Natural killer cell (primary cell): ENCODE data around the gene KCNAB2. TPM values are rescaled to one million over a fixed set of nuclear protein-coding genes. Genes with fewer than 3 reads are reported as not detected.

ENCODE experiments used
- ATAC-seq, 3 donors: fragments of 150-1000 bp in 2 of 3; fragments of 200-7000 bp in 1 of 3; cut with Tn5 transposase; 1 replicate in 1 of 3; 2 replicates in 2 of 3; pipeline ENCODE4 v1.10.0; 2021; ENCODE audit warnings: mild to moderate bottlenecking in 2 of 3, moderate library complexity in 2 of 3
- DNase-seq, 2 donors: peaks; one replicate each; pipeline versions ENCODE4 v3.0.0 to v3.0.0-alpha.2; 2013 to 2021; ENCODE audit warnings: mixed read lengths in 1 of 2
- H3K27ac ChIP-seq: one replicate; pipeline ENCODE4 v1.5.1; 2013; ENCODE audit warnings: mild to moderate bottlenecking, low read length
- H3K27me3 ChIP-seq: one replicate; pipeline ENCODE4 v1.6.1; 2013; ENCODE audit warnings: low read length; ENCODE audit not compliant: control insufficient read depth, insufficient read depth
- H3K36me3 ChIP-seq: one replicate; pipeline ENCODE4 v1.6.1; 2013; ENCODE audit warnings: low read length; ENCODE audit not compliant: control insufficient read depth, insufficient read depth
- H3K4me1 ChIP-seq: one replicate; pipeline ENCODE4 v1.6.1; 2013; ENCODE audit warnings: low read length; ENCODE audit not compliant: control insufficient read depth, insufficient read depth
- H3K4me3 ChIP-seq: one replicate; pipeline ENCODE4 v1.5.1; 2013; ENCODE audit warnings: low read length
- H3K9me3 ChIP-seq: one replicate; pipeline ENCODE4 v1.6.1; 2013; ENCODE audit warnings: low read length; ENCODE audit not compliant: control insufficient read depth, insufficient read depth
- H3K27ac Mint-ChIP-seq, 2 donors: one replicate each; pipeline ENCODE4 v1.8.0; 2022; ENCODE audit warnings: mild to moderate bottlenecking in 2 of 2, mixed read lengths in 2 of 2, moderate library complexity in 1 of 2
- H3K27me3 Mint-ChIP-seq, 2 donors: one replicate each; pipeline ENCODE4 v1.8.0; 2022; ENCODE audit warnings: low read depth in 2 of 2, mixed read lengths in 2 of 2
- H3K36me3 Mint-ChIP-seq: one replicate; pipeline ENCODE4 v1.8.0; 2022; ENCODE audit warnings: mixed read lengths
- H3K4me1 Mint-ChIP-seq, 2 donors: one replicate each; pipeline ENCODE4 v1.8.0; 2022; ENCODE audit warnings: mixed read lengths in 2 of 2
- H3K4me3 Mint-ChIP-seq: one replicate; pipeline ENCODE4 v1.8.0; 2022; ENCODE audit warnings: mild to moderate bottlenecking, moderate library complexity, mixed read lengths
- H3K9me3 Mint-ChIP-seq, 2 donors: one replicate each; pipeline ENCODE4 v1.8.0; 2022; ENCODE audit warnings: mixed read lengths in 2 of 2
- CTCF ChIP-seq: fragments of 200-600 bp; IDR thresholded peaks from one replicate; pipeline ENCODE4 v1.8.0; 2022; ENCODE audit warnings: antibody characterized with exemption
- WGBS: methylation state at CpG from one replicate; pipeline ENCODE4 v1.1.7; 2013; ENCODE audit warnings: missing lambda C conversion rate; ENCODE audit not compliant: insufficient coverage; 5-methylcytosine and 5-hydroxymethylcytosine counted together
- intact Hi-C: fragments of 100-400 bp; cut with micrococcal nuclease; formaldehyde crosslinking; loops from one replicate; pipeline ENCODE4 v1.14.2; 2022
- total RNA-seq, 4 donors: library from RNA; stranded (reverse); fragments of 120-200 nt in 1 of 4; gene quantifications; one replicate each; pipeline versions ENCODE4 v1.2.3 to v1.2.4, GENCODE V29; 2013 to 2022

Gene KCNAB2
- total RNA-seq, 3 donors from 2014 or later (not counting 1 experiment from before 2014, with no cell fraction given) = 387 to 749 (median 430) TPM

GRCh38 chr1:6099297-6099696, 53.6 kb downstream of the KCNAB2 start:
- no peak for TF ChIP-seq CTCF
- no peaks in the 10 kb centered on the region for H3K4me1 ChIP-seq
- peaks cover 45% of the 10 kb centered on the region for H3K36me3 ChIP-seq
- H3K27ac ChIP-seq = no peak overlapping the region
- DNase-seq = no peak
- no peak for ATAC-seq
- no peak overlapping the region for H3K4me3 Mint-ChIP-seq
- H3K4me1 Mint-ChIP-seq = peaks cover 0 to 27% of the 10 kb centered on the region in 2 donors
- WGBS = 93% methylated on average over 15 of the region's 15 CpGs
- intact Hi-C loops = no loop called here
- H3K27ac Mint-ChIP-seq = peak overlapping the region in 1 of 2 donors; percentile 20
- no peaks in the 10 kb centered on the region for H3K36me3 Mint-ChIP-seq
- no peaks in the 10 kb centered on the region for H3K9me3 Mint-ChIP-seq
- no peak overlapping the region for H3K4me3 ChIP-seq
- no peaks in the 10 kb centered on the region for H3K9me3 ChIP-seq
- H3K27me3 Mint-ChIP-seq = no peaks in the 10 kb centered on the region
- no peaks in the 10 kb centered on the region for H3K27me3 ChIP-seq

- no peaks in the 10 kb centered on the region for H3K9me3 Mint-ChIP-seq
- Histone ChIP-seq H3K4me3 (no peak overlapping the region), H3K27ac (no peak overlapping the region), H3K9me3 (no peaks in the 10 kb centered on the region), H3K36me3 (peaks cover 37% of the 10 kb centered on the region), H3K4me1 (no peaks in the 10 kb centered on the region), H3K27me3 (no peaks in the 10 kb centered on the region)
- WGBS = 75% methylated on average over 24 of the region's 27 CpGs
- no peaks in the 10 kb centered on the region for H3K36me3 Mint-ChIP-seq
- H3K4me3 Mint-ChIP-seq = no peak overlapping the region
- DNase-seq = peak in 1 of 2 donors; percentile 27
- no peaks in the 10 kb centered on the region for H3K27me3 Mint-ChIP-seq
- no peak overlapping the region for H3K27ac Mint-ChIP-seq
- TF ChIP-seq CTCF = no peak
- peaks cover 0 to 27% of the 10 kb centered on the region in 2 donors for H3K4me1 Mint-ChIP-seq
- intact Hi-C loops = loop anchor here (10.0 kb wide), 1 partner anchor 245 kb away; no protein-coding TSS in a partner anchor
- ATAC-seq = peak; percentile 20 to 36 (median 36)
These were observed 54.4 kb downstream of the KCNAB2 start for GRCh38 chr1:6099787-6100765.

GRCh38 chr1:6100861-6101783, 55.4 kb downstream of the KCNAB2 start:
- Histone ChIP-seq H3K27me3 (no peaks in the 10 kb centered on the region), H3K9me3 (no peaks in the 10 kb centered on the region), H3K36me3 (peaks cover 28% of the 10 kb centered on the region), H3K4me1 (no peaks in the 10 kb centered on the region), H3K4me3 (no peak overlapping the region), H3K27ac (no peak overlapping the region)
- whole genome bisulfite sequencing = 58% methylated on average over 21 of the region's 23 CpGs
- intact Hi-C loops = loop anchor here (10.0 kb wide), 1 partner anchor 244 kb away; no protein-coding TSS in a partner anchor
- H3K4me1 Mint-ChIP-seq = peaks cover 0 to 27% of the 10 kb centered on the region in 2 donors
- H3K27ac Mint-ChIP-seq = peak overlapping the region; percentile 37 to 63
- no peak for TF ChIP-seq CTCF
- DNase-seq (no peak), ATAC-seq (peak in 1 of 3 donors; percentile 22)
- no peaks in the 10 kb centered on the region for H3K27me3 Mint-ChIP-seq
- H3K36me3 Mint-ChIP-seq = no peaks in the 10 kb centered on the region
- no peak overlapping the region for H3K4me3 Mint-ChIP-seq
- no peaks in the 10 kb centered on the region for H3K9me3 Mint-ChIP-seq
